ENCODE results near the gene THAP4.

THAP4 gene

GRCh38 chr2:241541564-241542277 is 95.2 kb downstream of the THAP4 start:
- TF ChIP-seq CTCF (IDR thresholded peaks at IDR 0.05; ENCODE audit: low read depth, low read length) = no peak
- no peak overlapping the region for H3K4me3 ChIP-seq (ENCODE audit: low read depth, low read length)
- no peaks in the 10 kb centered on the region for H3K36me3 ChIP-seq
- DNase-seq = no peak
- H3K27ac ChIP-seq = no peak overlapping the region
- H3K27me3 ChIP-seq (ENCODE audit: insufficient read depth, low read depth, severe bottlenecking) = no peaks in the 10 kb centered on the region
- no peaks in the 10 kb centered on the region for H3K9me3 ChIP-seq (ENCODE audit: severe bottlenecking)

- no peaks in the 10 kb centered on the region for H3K9me3 ChIP-seq (ENCODE audit: severe bottlenecking)
- H3K4me3 ChIP-seq (ENCODE audit: low read depth, low read length) = no peak overlapping the region
- H3K27me3 ChIP-seq (ENCODE audit: insufficient read depth, low read depth, severe bottlenecking) = no peaks in the 10 kb centered on the region
- no peak for DNase-seq
- no peak for TF ChIP-seq CTCF (IDR thresholded peaks at IDR 0.05; ENCODE audit: low read depth, low read length)
- H3K27ac ChIP-seq = no peak overlapping the region
- H3K36me3 ChIP-seq = no peaks in the 10 kb centered on the region
Measured at GRCh38 chr2:241540771-241541561, 96.0 kb downstream of the THAP4 start.

GRCh38 chr2:241540401-241540770 is 96.6 kb downstream of the THAP4 start:
- Histone ChIP-seq H3K27me3 (ENCODE audit: insufficient read depth, low read depth, severe bottlenecking) (no peaks in the 10 kb centered on the region), H3K4me3 (ENCODE audit: low read depth, low read length) (no peak overlapping the region), H3K27ac (no peak overlapping the region), H3K9me3 (ENCODE audit: severe bottlenecking) (no peaks in the 10 kb centered on the region), H3K36me3 (no peaks in the 10 kb centered on the region)
- no peak for DNase-seq
- no peak for TF ChIP-seq CTCF (IDR thresholded peaks at IDR 0.05; ENCODE audit: low read depth, low read length)

- Histone ChIP-seq H3K27ac (no peak overlapping the region), H3K4me3 (ENCODE audit: low read depth, low read length) (no peak overlapping the region), H3K27me3 (ENCODE audit: insufficient read depth, low read depth, severe bottlenecking) (no peaks in the 10 kb centered on the region), H3K36me3 (no peaks in the 10 kb centered on the region), H3K9me3 (ENCODE audit: severe bottlenecking) (no peaks in the 10 kb centered on the region)
- no peak for DNase-seq
- TF ChIP-seq CTCF (IDR thresholded peaks at IDR 0.05; ENCODE audit: low read depth, low read length) = no peak
Measured at GRCh38 chr2:241539616-241540374, 97.2 kb downstream of the THAP4 start.

GRCh38 chr2:241538838-241539615 is 97.9 kb downstream of the THAP4 start:
- Histone ChIP-seq H3K27ac (no peak overlapping the region), H3K27me3 (ENCODE audit: insufficient read depth, low read depth, severe bottlenecking) (no peaks in the 10 kb centered on the region), H3K9me3 (ENCODE audit: severe bottlenecking) (no peaks in the 10 kb centered on the region), H3K36me3 (no peaks in the 10 kb centered on the region), H3K4me3 (ENCODE audit: low read depth, low read length) (no peak overlapping the region)
- DNase-seq = no peak
- no peak for TF ChIP-seq CTCF (IDR thresholded peaks at IDR 0.05; ENCODE audit: low read depth, low read length)

All from WERI-Rb-1 (cell line).